ENCODE results near the gene LRSAM1. TPM values are rescaled to one million over a fixed set of nuclear protein-coding genes. Genes with fewer than 3 reads are reported as not detected.

Gene LRSAM1
- total and polyA plus RNA-seq, 2 of the 8 experiments (the other 6 are each of a cell fraction or from before 2014, with no cell fraction given) = 9.7 to 18.3 TPM

DNA sequence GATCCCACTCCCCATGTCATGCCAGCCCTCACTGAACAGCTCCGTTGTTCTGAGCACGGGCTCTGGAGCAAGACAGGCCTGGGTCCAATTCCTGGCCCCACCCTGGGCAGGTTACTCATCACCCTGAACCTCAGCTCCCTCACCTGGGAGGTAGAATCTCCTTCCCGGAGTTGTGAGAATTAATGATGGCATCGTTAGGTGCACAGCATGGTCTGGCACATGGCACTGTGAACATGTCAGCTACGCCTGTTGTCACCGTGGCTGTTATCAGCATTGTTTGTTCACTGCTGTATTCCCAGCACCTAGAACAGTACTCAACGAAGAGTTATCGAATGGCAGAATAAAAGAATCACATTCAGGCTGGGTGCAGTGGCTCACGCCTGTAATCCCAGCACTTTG is 43.0 kb downstream of the LRSAM1 start:
- Histone ChIP-seq H2BK120ac (replicated peaks; ENCODE audit: low read depth, low read length) (no peak overlapping the region), H3K4me3 (ENCODE audit: extremely low read depth in 1 of 4, insufficient read depth in 2 of 4, low read depth in 3 of 4, low read length in 4 of 4) (no peak overlapping the region), H3K23me2 (ENCODE audit: low read depth, low read length) (no peaks in the 10 kb centered on the region), H2BK20ac (ENCODE audit: low read length) (no peak overlapping the region), H3K27me3 (replicated peaks in 1 of 4; ENCODE audit: control insufficient read depth in 3 of 4, extremely low read depth in 1 of 4, insufficient read depth in 3 of 4, low read length in 3 of 4) (no peaks in the 10 kb centered on the region), H4K91ac (replicated peaks; ENCODE audit: insufficient read length, low read length) (no peak overlapping the region), H3K4ac (replicated peaks; ENCODE audit: insufficient read length, low read depth, low read length) (no peak overlapping the region), H3K9me3 (ENCODE audit: insufficient read depth in 2 of 2, low read depth in 1 of 2, low read length in 1 of 2) (no peaks in the 10 kb centered on the region), H3K18ac (ENCODE audit: extremely low read depth, low read length) (no peak overlapping the region), H4K8ac (ENCODE audit: extremely low read depth, insufficient read depth, low read length) (no peak overlapping the region), H3K79me1 (ENCODE audit: low read depth, low read length) (no peaks in the 10 kb centered on the region), H3K36me3 (ENCODE audit: control insufficient read depth in 2 of 4, insufficient read depth in 4 of 4, low read length in 3 of 4) (peaks cover 3 to 7% (median 5%) of the 10 kb centered on the region in 4 experiments; a peak in 4 of 8 replicates), H4K5ac (ENCODE audit: insufficient read length, low read depth, low read length) (no peak overlapping the region), H2BK12ac (ENCODE audit: low read depth, low read length) (no peak overlapping the region), H2AK5ac (ENCODE audit: low read depth, low read length) (no peak overlapping the region), H3K9ac (replicated peaks in 1 of 4; ENCODE audit: extremely low read depth in 1 of 4, low read depth in 3 of 4, low read length in 3 of 4) (no peak overlapping the region), H3K4me1 (replicated peaks in 1 of 4; ENCODE audit: control insufficient read depth in 3 of 4, insufficient read depth in 4 of 4, low read length in 3 of 4) (peaks cover 0 to 4% (median 2%) of the 10 kb centered on the region in 4 experiments; a peak in 5 of 7 replicates), H2BK15ac (ENCODE audit: low read length) (no peak overlapping the region), H3K23ac (ENCODE audit: insufficient read length) (no peak overlapping the region), H4K20me1 (replicated peaks in 1 of 2; ENCODE audit: control insufficient read depth in 1 of 2, insufficient read depth in 2 of 2, low read length in 2 of 2) (peaks cover 0 to 1% of the 10 kb centered on the region in 2 experiments), H2AFZ (ENCODE audit: low read length) (no peak overlapping the region), H3K56ac (replicated peaks; ENCODE audit: insufficient read length, low read depth, low read length) (no peak overlapping the region), H3K14ac (ENCODE audit: insufficient read length) (no peak overlapping the region), H3K27ac (ENCODE audit: low read depth, low read length) (no peak overlapping the region), H3K4me2 (ENCODE audit: insufficient read depth in 1 of 2, low read depth in 2 of 2, low read length in 2 of 2) (no peak overlapping the region), H2BK5ac (ENCODE audit: low read depth, low read length) (no peak overlapping the region), H3K79me2 (ENCODE audit: control insufficient read depth in 1 of 2, insufficient read depth in 2 of 2, low read length in 2 of 2) (no peaks in the 10 kb centered on the region)
- FAIRE-seq (no peak), DNase-seq (ENCODE audit: low read depth in 1 of 2, low spot score in 2 of 2) (no peak)
- 93% methylated on average over 9 of the region's 9 CpGs; no CpG with 5 or more reads in 1 of the 2 experiments for WGBS, 2 experiments (ENCODE audit: extremely low coverage in 1 of 2, insufficient coverage in 1 of 2, insufficient read length in 1 of 2, insufficient replicate concordance in 2 of 2, low coverage in 1 of 2, low lambda C conversion rate in 2 of 2, missing lambda C conversion rate in 1 of 2)
- POLR2A ChIA-PET (ENCODE audit: partially characterized antibody) = interaction anchor here (1.2 kb wide), 1 partner anchor 43 kb away, joined by 7 read pairs; the partner anchor contains the start of genes LRSAM1 and RPL12
- TF ChIP-seq TEAD4 (IDR thresholded peaks at IDR 0.05; ENCODE audit: low read depth, low read length) (no peak), RFX5 (IDR thresholded peaks at IDR 0.05; ENCODE audit: borderline replicate concordance, low read depth, low read length) (no peak), HDAC2 (IDR thresholded peaks at IDR 0.05; ENCODE audit: borderline replicate concordance in 1 of 2, low read depth in 2 of 2, low read length in 2 of 2) (no peak), RAD21 (IDR thresholded peaks at IDR 0.05 in 1 of 2, conservative IDR thresholded peaks at IDR 0.05 in 1 of 2; ENCODE audit: low read depth in 2 of 2, low read length in 2 of 2) (no peak), YY1 (IDR thresholded peaks at IDR 0.05; ENCODE audit: low read depth, low read length) (no peak), NANOG (IDR thresholded peaks at IDR 0.05; ENCODE audit: insufficient read depth, low read depth, low read length, poor library complexity, severe bottlenecking) (no peak), SRF (IDR thresholded peaks at IDR 0.05; ENCODE audit: low read depth, low read length) (no peak), BACH1 (IDR thresholded peaks at IDR 0.05; ENCODE audit: low read length) (no peak), RXRA (IDR thresholded peaks at IDR 0.05; ENCODE audit: insufficient read depth, low read depth, low read length) (no peak), RBBP5 (IDR thresholded peaks at IDR 0.05; ENCODE audit: borderline replicate concordance, low read depth, low read length) (no peak)
- CTCF ChIA-PET (ENCODE audit: partially characterized antibody) = interaction anchor here (0.9 to 6.9 kb wide), 6 partner anchors 9 to 95 kb away, joined by 3 to 78 read pairs (median 4); no protein-coding TSS in a partner anchor

Measured in H1 (cell line).